Common myeloid progenitor, CD34-positive (primary cell): ENCODE results near the gene HDGFL3.
"Not testable (repeated sequence)": the region's sequence is repeated elsewhere in the genome, so short reads cannot be mapped to it uniquely, and the experiment has no call there.

Experiments used
- CTCF ChIA-PET: fragments of 350-600 bp; sonication (Branson Sonifier 250); formaldehyde crosslinking; loops from one replicate; lab custom pipeline; 2021; ENCODE audit warnings: antibody characterized with exemption; lab: Charles Lee
- POLR2A ChIA-PET: fragments of 350-600 bp; sonication (Branson Sonifier 250); formaldehyde crosslinking; loops from one replicate; lab custom pipeline; 2021; ENCODE audit warnings: antibody characterized with exemption; lab: Charles Lee
- DNase-seq, 3 donors: peaks; one replicate each; pipeline versions ENCODE4 v3.0.0 to v3.0.0-alpha.2; 2013
- H3K27ac ChIP-seq, 2 experiments: 1 replicate in 1 of 2; 2 replicates in 1 of 2; pipeline ENCODE4 v1.7.0; 2013; ENCODE audit warnings: inconsistent platforms in 2 of 2, low read length in 2 of 2, mild to moderate bottlenecking in 2 of 2, low read depth in 1 of 2, moderate library complexity in 1 of 2; ENCODE audit not compliant: severe bottlenecking in 2 of 2, insufficient read depth in 1 of 2, poor library complexity in 1 of 2
- H3K27me3 ChIP-seq, 5 experiments: replicated peaks in 2 of 5; 1 replicate in 3 of 5; 2 replicates in 2 of 5; pipeline versions ENCODE4 v1.6.1 to v1.7.0; 2013; ENCODE audit warnings: low read length in 4 of 5, mild to moderate bottlenecking in 2 of 5, moderate library complexity in 2 of 5, inconsistent platforms in 1 of 5; ENCODE audit not compliant: insufficient read depth in 5 of 5, control insufficient read depth in 4 of 5
- H3K36me3 ChIP-seq, 4 experiments: 1 replicate in 2 of 4; 2 replicates in 2 of 4; pipeline versions ENCODE4 v1.6.1 to v1.7.0; 2013; ENCODE audit warnings: low read length in 3 of 4, control low read depth in 1 of 4, mild to moderate bottlenecking in 1 of 4; ENCODE audit not compliant: control insufficient read depth in 4 of 4, insufficient read depth in 4 of 4
- H3K4me1 ChIP-seq, 4 experiments: 1 replicate in 3 of 4; 2 replicates in 1 of 4; pipeline versions ENCODE4 v1.6.1 to v1.7.1; 2013; ENCODE audit warnings: low read length in 3 of 4, mild to moderate bottlenecking in 3 of 4, control low read depth in 1 of 4, inconsistent platforms in 1 of 4, moderate library complexity in 1 of 4; ENCODE audit not compliant: control insufficient read depth in 4 of 4, insufficient read depth in 4 of 4; ENCODE audit errors: control extremely low read depth in 1 of 4
- H3K4me3 ChIP-seq, 7 experiments: 1 replicate in 4 of 7; 2 replicates in 3 of 7; pipeline versions ENCODE4 v1.5.1 to v1.7.0; 2013; ENCODE audit warnings: mild to moderate bottlenecking in 7 of 7, low read length in 6 of 7, moderate library complexity in 6 of 7, inconsistent platforms in 2 of 7, low read depth in 2 of 7, control low read depth in 1 of 7; ENCODE audit not compliant: insufficient read depth in 4 of 7, control insufficient read depth in 1 of 7; ENCODE audit errors: extremely low read depth in 1 of 7
- H3K9me3 ChIP-seq, 5 experiments: 1 replicate in 4 of 5; 2 replicates in 1 of 5; pipeline versions ENCODE4 v1.6.1 to v1.7.1; 2013; ENCODE audit warnings: low read length in 4 of 5, mild to moderate bottlenecking in 2 of 5, inconsistent platforms in 1 of 5, low read depth in 1 of 5, moderate library complexity in 1 of 5; ENCODE audit not compliant: control insufficient read depth in 4 of 5, insufficient read depth in 2 of 5; ENCODE audit errors: control extremely low read depth in 1 of 5
- WGBS: methylation state at CpG from one replicate; pipeline ENCODE4 v1.1.5; 2013; ENCODE audit not compliant: insufficient coverage; 5-methylcytosine and 5-hydroxymethylcytosine counted together

The HDGFL3 gene

GRCh38 chr15:83153288-83153687 is 54.3 kb downstream of the HDGFL3 start:
- Histone ChIP-seq H3K27me3 (no peaks in the 10 kb centered on the region), H3K36me3 (peaks cover 18 to 46% (median 23%) of the 10 kb centered on the region in 4 experiments), H3K4me1 (no peaks in the 10 kb centered on the region), H3K4me3 (no peak overlapping the region), H3K27ac (no peak overlapping the region), H3K9me3 (no peaks in the 10 kb centered on the region)
- CTCF ChIA-PET, result no interaction called here
- POLR2A ChIA-PET, result no interaction called here
- DNase-seq, result no peak
- no CpG with 5 or more reads among the region's 1 CpG for WGBS

GRCh38 chr15:83144771-83145170 is 62.9 kb downstream of the HDGFL3 start:
- Histone ChIP-seq H3K4me3 (no peak overlapping the region), H3K27me3 (no peaks in the 10 kb centered on the region), H3K4me1 (no peaks in the 10 kb centered on the region), H3K9me3 (peaks cover 0 to 2% (median 2%) of the 10 kb centered on the region in 5 experiments), H3K27ac (no peak overlapping the region), H3K36me3 (peaks cover 3 to 56% (median 24%) of the 10 kb centered on the region in 4 experiments)
- POLR2A ChIA-PET, result interaction anchor here (0.6 kb wide), 1 partner anchor 812 kb away, joined by 3 read pairs; no protein-coding TSS in a partner anchor
- CTCF ChIA-PET, result no interaction called here
- no peak for DNase-seq
- WGBS, result 100% methylated on average over 3 of the region's 3 CpGs

- POLR2A ChIA-PET, H3K4me3 ChIP-seq, DNase-seq, H3K9me3 ChIP-seq, H3K27ac ChIP-seq, H3K4me1 ChIP-seq, H3K27me3 ChIP-seq: not testable (repeated sequence)
- peaks cover 0 to 41% (median 20%) of the 10 kb centered on the region in 4 experiments for H3K36me3 ChIP-seq
- CTCF ChIA-PET, result interaction anchor here (1.1 to 1.5 kb wide), 2 partner anchors 10 to 20 kb away, joined by 3 to 4 read pairs; no protein-coding TSS in a partner anchor
- no CpG with 5 or more reads among the region's 3 CpGs for WGBS
Measured at GRCh38 chr15:83142151-83142550, 65.5 kb downstream of the HDGFL3 start.

GRCh38 chr15:83132861-83133523 is 74.6 kb downstream of the HDGFL3 start:
- Histone ChIP-seq H3K27ac (peak overlapping the region in 1 of 2 experiments; percentile 1), H3K9me3 (no peaks in the 10 kb centered on the region), H3K4me3 (no peak overlapping the region), H3K4me1 (no peaks in the 10 kb centered on the region), H3K27me3 (no peaks in the 10 kb centered on the region), H3K36me3 (peaks cover 3 to 16% (median 7%) of the 10 kb centered on the region in 4 experiments)
- CTCF ChIA-PET, result no interaction called here
- POLR2A ChIA-PET, result no interaction called here
- DNase-seq, result no peak
- WGBS, result 100% methylated on average over 2 of the region's 4 CpGs

- peaks cover 0 to 10% (median 6%) of the 10 kb centered on the region in 4 experiments for H3K36me3 ChIP-seq
- H3K27me3 ChIP-seq, result no peaks in the 10 kb centered on the region
- no peak overlapping the region for H3K27ac ChIP-seq
- CTCF ChIA-PET, result no interaction called here
- H3K9me3 ChIP-seq, result no peaks in the 10 kb centered on the region
- no peak overlapping the region for H3K4me3 ChIP-seq
- POLR2A ChIA-PET, result no interaction called here
- no peak for DNase-seq
- WGBS, result 100% methylated on average over 2 of the region's 2 CpGs
- H3K4me1 ChIP-seq, result no peaks in the 10 kb centered on the region
Measured at GRCh38 chr15:83129791-83130190, 77.8 kb downstream of the HDGFL3 start.

GRCh38 chr15:83127547-83128150 is 80.0 kb downstream of the HDGFL3 start:
- Histone ChIP-seq H3K4me3 (no peak overlapping the region), H3K27me3 (no peaks in the 10 kb centered on the region), H3K9me3 (no peaks in the 10 kb centered on the region), H3K4me1 (no peaks in the 10 kb centered on the region), H3K27ac (no peak overlapping the region), H3K36me3 (peaks cover 0 to 7% (median 3%) of the 10 kb centered on the region in 4 experiments)
- 100% methylated on average over 2 of the region's 3 CpGs for WGBS
- ChIA-PET POLR2A (no interaction called here), CTCF (no interaction called here)
- DNase-seq, result no peak

GRCh38 chr15:83123529-83123928 is 84.1 kb downstream of the HDGFL3 start:
- H3K9me3 ChIP-seq, result no peaks in the 10 kb centered on the region
- DNase-seq, result no peak
- WGBS, result no CpG with 5 or more reads among the region's 1 CpG
- no peak overlapping the region for H3K27ac ChIP-seq
- ChIA-PET CTCF (no interaction called here), POLR2A (no interaction called here)
- H3K4me3 ChIP-seq, result no peak overlapping the region
- H3K4me1 ChIP-seq, result no peaks in the 10 kb centered on the region
- H3K27me3 ChIP-seq, result no peaks in the 10 kb centered on the region
- peaks cover 0 to 1% (median 0%) of the 10 kb centered on the region in 4 experiments for H3K36me3 ChIP-seq
